ENCODE measurements around the gene FCRL3.

- TF ChIP-seq ZNF121 (CRISPR knock-in tag; IDR thresholded peaks at IDR 0.05) (no peak), ATF2 (CRISPR knock-in tag; IDR thresholded peaks at IDR 0.05; ENCODE audit: borderline replicate concordance, low read depth) (no peak), ELF4 (CRISPR knock-in tag; IDR thresholded peaks at IDR 0.05; ENCODE audit: low read depth) (no peak), NR2C2 (CRISPR knock-in tag; IDR thresholded peaks at IDR 0.05) (no peak), SOX15 (CRISPR knock-in tag; IDR thresholded peaks at IDR 0.05) (no peak), CTCF (IDR thresholded peaks at IDR 0.05) (no peak), FOXP1 (CRISPR knock-in tag; IDR thresholded peaks at IDR 0.05; ENCODE audit: borderline replicate concordance) (no peak), USF1 (CRISPR knock-in tag; IDR thresholded peaks at IDR 0.05) (no peak)
- TF ChIP-seq, protein P1, sequence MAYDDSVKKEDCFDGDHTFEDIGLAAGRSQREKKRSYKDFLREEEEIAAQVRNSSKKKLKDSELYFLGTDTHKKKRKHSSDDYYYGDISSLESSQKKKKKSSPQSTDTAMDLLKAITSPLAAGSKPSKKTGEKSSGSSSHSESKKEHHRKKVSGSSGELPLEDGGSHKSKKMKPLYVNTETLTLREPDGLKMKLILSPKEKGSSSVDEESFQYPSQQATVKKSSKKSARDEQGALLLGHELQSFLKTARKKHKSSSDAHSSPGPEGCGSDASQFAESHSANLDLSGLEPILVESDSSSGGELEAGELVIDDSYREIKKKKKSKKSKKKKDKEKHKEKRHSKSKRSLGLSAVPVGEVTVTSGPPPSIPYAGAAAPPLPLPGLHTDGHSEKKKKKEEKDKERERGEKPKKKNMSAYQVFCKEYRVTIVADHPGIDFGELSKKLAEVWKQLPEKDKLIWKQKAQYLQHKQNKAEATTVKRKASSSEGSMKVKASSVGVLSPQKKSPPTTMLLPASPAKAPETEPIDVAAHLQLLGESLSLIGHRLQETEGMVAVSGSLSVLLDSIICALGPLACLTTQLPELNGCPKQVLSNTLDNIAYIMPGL (CRISPR knock-in tag; IDR thresholded peaks at IDR 0.05) = no peak
Measured at GRCh38 chr1:157724537-157725220, 24.1 kb upstream of the FCRL3 start.

All from WTC11 (cell line).